Heart left ventricle (tissue), 16 donors: Measurements from ENCODE around the gene MYH16. TPM values are rescaled to one million over a fixed set of nuclear protein-coding genes. Genes with fewer than 3 reads are reported as not detected.

Experiments
- ATAC-seq, 4 donors: fragments of 200-7000 bp; cut with Tn5 transposase; one replicate each; pipeline ENCODE4 v1.9.1; 2020 to 2022; ENCODE audit warnings: moderate library complexity in 4 of 4, mild to moderate bottlenecking in 3 of 4, moderate number of reproducible peaks in 1 of 4
- DNase-seq, 5 donors: peaks; one replicate each; pipeline ENCODE4 v3.0.0-alpha.2; 2020
- H3K27ac ChIP-seq, 12 donors: fragments of 200-600 bp; sonication (generic) in 4 of 12; one replicate each; pipeline versions ENCODE4 v1.5.0 to v1.8.0; 2016 to 2022; ENCODE audit warnings: mild to moderate bottlenecking in 2 of 12
- H3K27me3 ChIP-seq, 9 donors: fragments of 200-600 bp; sonication (generic) in 2 of 9; one replicate each; pipeline versions ENCODE4 v1.5.1 to v1.8.0; 2016 to 2022; ENCODE audit warnings: mild to moderate bottlenecking in 3 of 9
- H3K36me3 ChIP-seq, 9 donors: fragments of 200-600 bp; sonication (generic) in 2 of 9; one replicate each; pipeline versions ENCODE4 v1.5.0 to v1.8.0; 2018 to 2022; ENCODE audit warnings: mild to moderate bottlenecking in 2 of 9
- H3K4me1 ChIP-seq, 12 donors: fragments of 200-600 bp; sonication (generic) in 4 of 12; one replicate each; pipeline versions ENCODE4 v1.5.0 to v1.8.0; 2016 to 2022; ENCODE audit warnings: mild to moderate bottlenecking in 3 of 12
- H3K4me3 ChIP-seq, 12 donors: fragments of 200-600 bp; sonication (generic) in 4 of 12; one replicate each; pipeline versions ENCODE4 v1.5.0 to v1.8.0; 2017 to 2022; ENCODE audit warnings: mild to moderate bottlenecking in 9 of 12, moderate library complexity in 4 of 12
- H3K9me3 ChIP-seq, 12 donors: fragments of 200-600 bp; sonication (generic) in 4 of 12; one replicate each; pipeline versions ENCODE4 v1.5.0 to v1.8.0; 2016 to 2022; ENCODE audit warnings: mild to moderate bottlenecking in 1 of 12
- POLR2A ChIP-seq, 2 donors: fragments of 450-650 bp; IDR thresholded peaks; one replicate each; pipeline ENCODE4 v1.6.1; 2017; ENCODE audit warnings: antibody characterized with exemption in 2 of 2, mild to moderate bottlenecking in 2 of 2, moderate library complexity in 2 of 2
- WGBS, 4 donors: extraction: QIAGEN DNeasy Blood & Tissue Kit in 2 of 4; methylation state at CpG; one replicate each; pipeline versions ENCODE4 v1.1.5 to v1.1.7; 2013 to 2018; 5-methylcytosine and 5-hydroxymethylcytosine counted together
- intact Hi-C, 10 donors: fragments of 100-400 bp; cut with DNase I; formaldehyde crosslinking; loops; one replicate each; pipeline versions ENCODE4 v1.11.1 to v1.14.2; 2022
- polyA plus RNA-seq, 2 donors: library from polyadenylated mRNA; stranded (reverse); fragments of 200-250 nt; gene quantifications; one replicate each; pipeline ENCODE4 v1.2.3, GENCODE V29; 2013
- total RNA-seq, 9 donors: library from RNA; depleted of rRNA in 2 of 9; stranded (reverse); fragments of >200 nt in 2 of 9; fragmentation: NEBNext Ultra II Directional in 3 of 9; extraction: Animal tissue kit (Norgen Biotek cat#: 25700) in 3 of 9; gene quantifications; one replicate each; pipeline versions ENCODE4 v1.1.0 to v1.2.4, GENCODE V29; 2016 to 2023
- TF ChIP-seq, protein P1 (sequence below), 12 donors: fragments of 200-600 bp; sonication (generic) in 4 of 12; IDR thresholded peaks; one replicate each; pipeline versions ENCODE4 v1.5.0 to v1.8.0; 2018 to 2022; ENCODE audit warnings: antibody characterized with exemption in 12 of 12, mild to moderate bottlenecking in 5 of 12
- donor health status: ischemic (EF 13 %, LVEDD 7.1; RV severe dilation, severe dysfunction).
- donor health status: healthy with polysubstance abuse.
- donor health status: DM: no; HTN: yes; CAD: no.
- donor health status: DM: no; HTN: no; CAD: no.
- donor health status: ischemic (EF 25% LVEDD 6.9; RV normal size, moderate dysfunction).
- donor health status: ischemic (EF 25% LVEDD 5.7; RV mildly dilated, moderate dysfunction).
- donor health status: healthy.
- donor health status: DM: yes; HTN: yes; CAD: no.
- donor health status: ischemic (EF 35%, LVEDD 5.7; RV mildly dilated, moderate dysfunction).
- donor health status: nonischemic (EF 11% LVEDD 7.7; RV severe dilation, severe dysfunction).
- donor health status: DM: yes; HTN: yes; CAD: no.
- donor health status: PGD.
- donor health status: ischemic (EF 29% LVEDD 5.4; RV normal size, mild dysfunction).
- donor health status: nonischemic (EF 23%, LVEDD 6.1; RV moderate dilation, normal function).

Gene MYH16
- total and polyA plus RNA-seq, 11 donors, result not detected

DNA sequence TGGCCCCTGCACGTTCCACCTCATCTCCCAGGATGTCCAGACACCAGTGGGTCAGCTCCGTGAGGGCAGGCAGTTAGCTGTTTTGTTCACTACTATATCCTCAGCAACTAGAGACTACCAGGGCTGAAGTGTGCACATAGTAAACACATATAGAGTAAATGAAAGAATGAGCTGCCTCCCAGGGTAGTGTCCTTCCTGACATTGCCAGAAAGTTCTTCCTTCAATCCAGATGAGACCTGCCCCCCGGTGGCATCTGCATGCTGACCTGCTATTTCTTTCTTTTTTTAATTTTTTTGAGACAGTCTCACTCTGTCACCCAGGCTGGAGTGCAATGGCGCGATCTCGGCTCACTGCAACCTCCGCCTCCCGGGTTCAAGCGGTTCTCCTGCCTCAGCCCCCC, 39.1 kb downstream of the MYH16 start:
- Histone ChIP-seq H3K4me3 (no peak overlapping the region), H3K36me3 (no peaks in the 10 kb centered on the region), H3K4me1 (peaks cover 0 to 8% (median 0%) of the 10 kb centered on the region in 12 donors), H3K27ac (no peak overlapping the region), H3K27me3 (no peaks in the 10 kb centered on the region), H3K9me3 (peaks cover 0 to 10% (median 0%) of the 10 kb centered on the region in 12 donors)
- 82 to 86% (median 84%) methylated on average over 9 of the region's 9 CpGs for WGBS, 4 donors
- DNase-seq, result no peak
- ATAC-seq, result no peak
- intact Hi-C loops, result loop anchor here in 7 of 10 donors (1.0 to 10.0 kb wide), 7 partner anchors 167 to 277 kb away; partner anchors contain the start of gene SMURF1 (in 3 of the 7)
- TF ChIP-seq, protein P1, sequence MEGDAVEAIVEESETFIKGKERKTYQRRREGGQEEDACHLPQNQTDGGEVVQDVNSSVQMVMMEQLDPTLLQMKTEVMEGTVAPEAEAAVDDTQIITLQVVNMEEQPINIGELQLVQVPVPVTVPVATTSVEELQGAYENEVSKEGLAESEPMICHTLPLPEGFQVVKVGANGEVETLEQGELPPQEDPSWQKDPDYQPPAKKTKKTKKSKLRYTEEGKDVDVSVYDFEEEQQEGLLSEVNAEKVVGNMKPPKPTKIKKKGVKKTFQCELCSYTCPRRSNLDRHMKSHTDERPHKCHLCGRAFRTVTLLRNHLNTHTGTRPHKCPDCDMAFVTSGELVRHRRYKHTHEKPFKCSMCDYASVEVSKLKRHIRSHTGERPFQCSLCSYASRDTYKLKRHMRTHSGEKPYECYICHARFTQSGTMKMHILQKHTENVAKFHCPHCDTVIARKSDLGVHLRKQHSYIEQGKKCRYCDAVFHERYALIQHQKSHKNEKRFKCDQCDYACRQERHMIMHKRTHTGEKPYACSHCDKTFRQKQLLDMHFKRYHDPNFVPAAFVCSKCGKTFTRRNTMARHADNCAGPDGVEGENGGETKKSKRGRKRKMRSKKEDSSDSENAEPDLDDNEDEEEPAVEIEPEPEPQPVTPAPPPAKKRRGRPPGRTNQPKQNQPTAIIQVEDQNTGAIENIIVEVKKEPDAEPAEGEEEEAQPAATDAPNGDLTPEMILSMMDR (IDR thresholded peaks at IDR 0.05), result no peak
- TF ChIP-seq POLR2A (IDR thresholded peaks at IDR 0.05), result no peak

DNA sequence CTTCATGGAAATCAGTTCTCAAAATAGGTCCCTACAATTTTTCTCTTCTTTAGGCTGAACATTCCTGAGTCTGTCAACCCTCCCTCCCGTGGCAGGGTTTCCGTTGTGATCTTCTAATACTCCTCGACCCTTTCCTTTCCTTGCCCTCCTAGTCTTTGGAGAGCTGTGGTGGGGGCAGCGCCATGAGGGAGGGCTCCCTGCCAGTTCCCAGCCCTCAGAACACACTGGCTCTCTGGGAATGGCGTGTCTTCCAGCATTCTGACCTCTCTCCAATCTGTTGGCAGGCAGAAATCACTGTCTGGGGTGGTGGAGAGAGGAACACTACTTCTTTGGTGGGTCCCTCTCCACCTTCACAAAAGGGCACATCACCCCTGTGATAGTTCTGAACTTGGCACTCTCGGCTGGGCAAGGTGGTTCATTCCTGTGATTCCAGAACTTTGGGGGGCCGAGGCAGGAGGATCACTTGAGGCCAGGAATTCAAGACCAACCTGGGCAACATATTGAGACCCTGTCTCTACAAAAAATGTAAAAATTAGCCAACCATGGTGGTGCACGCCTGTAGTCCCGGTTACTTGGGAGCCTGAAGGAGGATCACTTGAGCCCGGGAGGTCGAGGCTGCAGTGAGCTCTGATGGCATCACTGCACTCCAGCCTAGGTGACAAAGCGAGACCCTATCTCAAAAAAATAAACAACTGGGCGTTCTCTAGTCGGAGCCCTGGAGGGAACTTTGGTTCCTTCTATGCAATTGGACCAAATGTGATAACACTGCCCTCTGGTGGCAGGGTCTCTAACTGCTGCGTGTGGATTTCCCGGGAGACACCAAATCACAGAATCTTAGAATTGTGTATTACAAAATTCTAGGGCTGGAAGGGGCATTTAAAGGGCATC, 39.9 kb downstream of the MYH16 start:
- no peak for TF ChIP-seq POLR2A (IDR thresholded peaks at IDR 0.05)
- TF ChIP-seq, protein P1 (IDR thresholded peaks at IDR 0.05), result peak; percentile 83 to 97 (median 91)
- peak in 4 of 5 donors; percentile 46 to 67 (median 62) for DNase-seq
- Histone ChIP-seq H3K27ac (no peak overlapping the region), H3K4me3 (peak overlapping the region in 1 of 12 donors; percentile 33), H3K36me3 (no peaks in the 10 kb centered on the region), H3K9me3 (peaks cover 0 to 10% (median 0%) of the 10 kb centered on the region in 12 donors), H3K27me3 (no peaks in the 10 kb centered on the region), H3K4me1 (peaks cover 0 to 8% (median 0%) of the 10 kb centered on the region in 12 donors)
- peak; percentile 47 to 81 (median 74) for ATAC-seq
- 32 to 36% (median 33%) methylated on average over 14 to 16 of the region's 16 CpGs for WGBS, 4 donors
- intact Hi-C loops, result loop anchor here (1.0 to 10.0 kb wide), 6 partner anchors 168 to 278 kb away; partner anchors contain the start of gene SMURF1 (in 3 of the 10)

DNA sequence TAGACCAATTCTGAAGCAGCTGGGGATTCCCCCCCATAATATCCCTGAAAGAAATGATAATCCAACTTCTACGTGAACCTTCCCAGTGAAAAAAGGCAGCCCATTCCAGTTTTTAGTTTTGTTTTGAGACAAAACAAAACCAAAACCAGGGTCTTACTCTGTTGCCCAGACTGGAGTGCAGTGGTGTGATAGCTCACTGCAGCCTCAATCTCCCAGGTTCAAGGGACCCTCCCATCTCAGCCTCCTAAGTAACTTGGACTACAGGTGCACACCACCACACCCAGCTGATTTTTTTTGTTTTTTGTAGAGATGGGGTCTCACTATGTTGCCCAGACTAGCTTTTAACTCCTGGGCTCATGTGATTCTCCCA, 40.5 kb downstream of the MYH16 start:
- no peak overlapping the region for H3K27ac ChIP-seq
- no peak for ATAC-seq
- H3K4me3 ChIP-seq, result peak overlapping the region in 1 of 12 donors; percentile 33
- H3K36me3 ChIP-seq, result no peaks in the 10 kb centered on the region
- H3K4me1 ChIP-seq, result peaks cover 0 to 8% (median 0%) of the 10 kb centered on the region in 12 donors
- intact Hi-C loops, result loop anchor here in 9 of 10 donors (1.0 to 10.0 kb wide), 6 partner anchors 168 to 278 kb away; partner anchors contain the start of gene SMURF1 (in 3 of the 9)
- peaks cover 0 to 10% (median 0%) of the 10 kb centered on the region in 12 donors for H3K9me3 ChIP-seq
- TF ChIP-seq, protein P1 (IDR thresholded peaks at IDR 0.05), result peak in 2 of 12 donors; percentile 10 to 26
- TF ChIP-seq POLR2A (IDR thresholded peaks at IDR 0.05), result no peak
- no peak for DNase-seq
- WGBS, 4 donors, result 33 to 58% (median 39%) methylated on average over 1 of the region's 1 CpG
- no peaks in the 10 kb centered on the region for H3K27me3 ChIP-seq

DNA sequence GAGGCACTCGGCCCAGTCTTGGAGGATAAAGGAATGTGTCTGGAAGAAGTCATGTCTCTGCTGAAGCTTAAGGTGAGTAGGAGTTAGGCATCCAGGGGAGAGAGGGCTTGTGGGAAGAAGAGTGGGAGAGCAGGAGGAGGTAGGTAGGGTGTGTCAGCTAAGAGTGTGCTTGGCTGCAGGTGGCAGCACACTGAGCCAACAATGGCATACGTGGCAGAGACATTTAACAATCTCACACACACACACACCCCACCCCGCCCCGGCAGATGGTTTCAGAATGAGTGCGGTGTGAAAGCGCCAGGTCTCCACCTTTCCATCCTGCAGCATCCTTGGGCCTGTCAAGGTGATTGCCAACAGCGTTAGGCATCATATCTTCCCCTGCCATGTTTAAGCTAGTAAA, 41.9 kb downstream of the MYH16 start:
- intact Hi-C loops, result loop anchor here in 3 of 10 donors (5.0 to 10.0 kb wide), 2 partner anchors 170 to 172 kb away; partner anchors contain the start of gene SMURF1 (in 3 of the 3)
- H3K27me3 ChIP-seq, result no peaks in the 10 kb centered on the region
- ATAC-seq, result peak in 1 of 4 donors; percentile 23
- peaks cover 0 to 8% (median 0%) of the 10 kb centered on the region in 12 donors for H3K4me1 ChIP-seq
- 69 to 84% (median 74%) methylated on average over 7 of the region's 7 CpGs for WGBS, 4 donors
- no peak overlapping the region for H3K4me3 ChIP-seq
- TF ChIP-seq, protein P1 (IDR thresholded peaks at IDR 0.05), result no peak
- TF ChIP-seq POLR2A (IDR thresholded peaks at IDR 0.05), result no peak
- DNase-seq, result no peak
- no peak overlapping the region for H3K27ac ChIP-seq
- H3K9me3 ChIP-seq, result peaks cover 0 to 10% (median 0%) of the 10 kb centered on the region in 12 donors
- H3K36me3 ChIP-seq, result no peaks in the 10 kb centered on the region
